Keratinocyte (primary cell): ENCODE results near the gene SLC1A1.

Experiments used
- EZH2 ChIP-seq: IDR thresholded peaks from one replicate; pipeline ENCODE4 v1.6.1; 2012; ENCODE audit warnings: inconsistent platforms, mild to moderate bottlenecking, low read length, moderate library complexity
- TF ChIP-seq, protein P1 (sequence below), 3 experiments: IDR thresholded peaks in 1 of 3; conservative IDR thresholded peaks in 1 of 3; optimal IDR thresholded peaks in 1 of 3; 2 replicates in 2 of 3; 3 replicates in 1 of 3; pipeline versions ENCODE3 to v1.5.1; 2011; ENCODE audit warnings: low read length in 3 of 3, mild to moderate bottlenecking in 3 of 3, moderate library complexity in 2 of 3, control low read depth in 1 of 3, inconsistent platforms in 1 of 3; ENCODE audit not compliant: insufficient read depth in 2 of 3; ENCODE audit errors: extremely low read depth in 1 of 3

DNA sequence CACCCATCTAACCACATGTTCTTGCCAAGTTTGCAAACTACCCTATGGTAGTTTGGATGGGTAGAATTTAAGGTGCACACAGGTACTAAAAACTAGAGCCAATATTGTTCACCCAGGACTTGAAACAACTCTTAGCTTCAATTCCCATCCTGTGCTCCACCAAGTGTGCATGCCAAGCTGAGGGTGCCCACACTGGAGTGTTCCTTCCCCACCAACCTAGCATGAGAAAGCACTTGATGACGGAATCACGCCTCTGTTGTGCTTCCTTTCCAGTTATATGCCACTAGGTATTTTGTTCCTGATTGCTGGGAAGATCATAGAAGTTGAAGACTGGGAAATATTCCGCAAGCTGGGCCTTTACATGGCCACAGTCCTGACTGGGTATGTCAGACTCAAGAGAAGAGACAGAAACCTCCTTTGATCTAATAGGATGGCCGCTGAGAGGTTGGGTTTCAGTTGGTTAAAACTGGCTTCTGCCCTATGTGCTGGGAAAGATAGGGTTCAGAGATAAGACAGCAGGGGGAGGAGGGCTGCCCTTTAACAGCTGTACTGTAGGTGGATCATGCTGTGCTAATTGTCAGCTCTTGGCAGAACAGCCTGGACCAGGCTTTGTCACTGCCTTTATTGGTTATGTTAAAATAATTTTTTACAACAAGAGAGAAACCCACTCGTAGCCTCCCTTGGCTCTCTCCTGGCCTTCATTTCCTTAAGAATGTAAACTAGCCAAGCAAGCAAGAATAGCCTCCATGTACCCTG lies 83.5 kb downstream of the SLC1A1 start:
- TF ChIP-seq, protein P1, sequence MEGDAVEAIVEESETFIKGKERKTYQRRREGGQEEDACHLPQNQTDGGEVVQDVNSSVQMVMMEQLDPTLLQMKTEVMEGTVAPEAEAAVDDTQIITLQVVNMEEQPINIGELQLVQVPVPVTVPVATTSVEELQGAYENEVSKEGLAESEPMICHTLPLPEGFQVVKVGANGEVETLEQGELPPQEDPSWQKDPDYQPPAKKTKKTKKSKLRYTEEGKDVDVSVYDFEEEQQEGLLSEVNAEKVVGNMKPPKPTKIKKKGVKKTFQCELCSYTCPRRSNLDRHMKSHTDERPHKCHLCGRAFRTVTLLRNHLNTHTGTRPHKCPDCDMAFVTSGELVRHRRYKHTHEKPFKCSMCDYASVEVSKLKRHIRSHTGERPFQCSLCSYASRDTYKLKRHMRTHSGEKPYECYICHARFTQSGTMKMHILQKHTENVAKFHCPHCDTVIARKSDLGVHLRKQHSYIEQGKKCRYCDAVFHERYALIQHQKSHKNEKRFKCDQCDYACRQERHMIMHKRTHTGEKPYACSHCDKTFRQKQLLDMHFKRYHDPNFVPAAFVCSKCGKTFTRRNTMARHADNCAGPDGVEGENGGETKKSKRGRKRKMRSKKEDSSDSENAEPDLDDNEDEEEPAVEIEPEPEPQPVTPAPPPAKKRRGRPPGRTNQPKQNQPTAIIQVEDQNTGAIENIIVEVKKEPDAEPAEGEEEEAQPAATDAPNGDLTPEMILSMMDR (optimal IDR thresholded peaks at IDR 0.05 in 1 of 3, IDR thresholded peaks at IDR 0.05 in 1 of 3, conservative IDR thresholded peaks at IDR 0.05 in 1 of 3; ENCODE audit: extremely low read depth in 1 of 3, insufficient read depth in 2 of 3, low read length in 3 of 3), result no peak
- no peak for TF ChIP-seq EZH2
